ENCODE data around the gene HSD17B10. TPM values are rescaled to one million over a fixed set of nuclear protein-coding genes. Genes with fewer than 3 reads are reported as not detected.

Gene HSD17B10
- polyA plus RNA-seq, 1 of the 3 experiments (the other 2 are of a cell fraction): 157 TPM

DNA sequence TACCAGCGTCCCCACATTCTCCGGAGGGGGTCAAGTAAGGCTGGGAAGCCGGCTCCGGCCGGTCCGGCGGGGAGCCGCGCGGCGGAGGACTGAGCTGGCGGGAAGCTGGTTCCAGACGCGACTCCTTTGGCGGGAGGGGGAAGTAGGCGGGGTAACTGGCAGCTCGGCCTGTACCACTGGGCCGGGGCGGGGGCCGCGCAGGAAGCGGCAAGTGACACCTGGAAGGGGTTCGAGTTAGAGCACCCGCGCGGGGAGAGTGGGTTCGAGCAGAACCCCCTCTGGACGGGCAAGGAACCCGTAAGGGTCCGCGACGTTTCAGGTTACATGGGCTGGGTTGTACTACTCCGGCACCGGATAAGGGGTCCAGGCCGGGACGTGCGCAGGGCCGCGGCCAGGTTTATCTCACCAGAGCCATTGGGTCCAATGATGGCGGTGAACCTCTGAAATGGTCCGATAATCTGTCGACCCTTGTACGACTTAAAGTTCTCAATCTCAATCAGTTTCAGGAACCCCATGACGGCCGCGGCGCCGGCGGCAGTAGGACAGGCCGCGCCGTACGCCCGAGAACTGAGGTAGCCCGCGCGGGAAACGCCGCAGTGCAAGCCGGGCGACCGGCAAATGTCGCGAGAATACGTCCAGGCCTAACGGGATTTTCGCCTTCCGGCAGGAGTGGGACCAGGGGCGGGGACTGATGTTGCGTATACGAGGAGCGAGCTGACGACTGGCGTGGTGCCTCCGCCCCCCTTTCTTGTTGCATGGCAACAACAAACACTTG lies 11.9 kb downstream of the HSD17B10 start, which contains the start of gene SMC1A (continued):
- TF ChIP-seq ELF1 (IDR thresholded peaks at IDR 0.05): peak; percentile 62
- no peak for TF ChIP-seq RXRA (IDR thresholded peaks at IDR 0.05; ENCODE audit: borderline replicate concordance, low read depth)
- peak; percentile 32; the same call in 1 of the 2 replicates for TF ChIP-seq RCOR1 (IDR thresholded peaks at IDR 0.05; ENCODE audit: low read length)
- peak; percentile 47; the same call in 1 of the 2 replicates for TF ChIP-seq GABPA (IDR thresholded peaks at IDR 0.05; ENCODE audit: low read depth)
- TF ChIP-seq, protein P1, sequence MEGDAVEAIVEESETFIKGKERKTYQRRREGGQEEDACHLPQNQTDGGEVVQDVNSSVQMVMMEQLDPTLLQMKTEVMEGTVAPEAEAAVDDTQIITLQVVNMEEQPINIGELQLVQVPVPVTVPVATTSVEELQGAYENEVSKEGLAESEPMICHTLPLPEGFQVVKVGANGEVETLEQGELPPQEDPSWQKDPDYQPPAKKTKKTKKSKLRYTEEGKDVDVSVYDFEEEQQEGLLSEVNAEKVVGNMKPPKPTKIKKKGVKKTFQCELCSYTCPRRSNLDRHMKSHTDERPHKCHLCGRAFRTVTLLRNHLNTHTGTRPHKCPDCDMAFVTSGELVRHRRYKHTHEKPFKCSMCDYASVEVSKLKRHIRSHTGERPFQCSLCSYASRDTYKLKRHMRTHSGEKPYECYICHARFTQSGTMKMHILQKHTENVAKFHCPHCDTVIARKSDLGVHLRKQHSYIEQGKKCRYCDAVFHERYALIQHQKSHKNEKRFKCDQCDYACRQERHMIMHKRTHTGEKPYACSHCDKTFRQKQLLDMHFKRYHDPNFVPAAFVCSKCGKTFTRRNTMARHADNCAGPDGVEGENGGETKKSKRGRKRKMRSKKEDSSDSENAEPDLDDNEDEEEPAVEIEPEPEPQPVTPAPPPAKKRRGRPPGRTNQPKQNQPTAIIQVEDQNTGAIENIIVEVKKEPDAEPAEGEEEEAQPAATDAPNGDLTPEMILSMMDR (IDR thresholded peaks at IDR 0.05): no peak
- TF ChIP-seq, protein P2, sequence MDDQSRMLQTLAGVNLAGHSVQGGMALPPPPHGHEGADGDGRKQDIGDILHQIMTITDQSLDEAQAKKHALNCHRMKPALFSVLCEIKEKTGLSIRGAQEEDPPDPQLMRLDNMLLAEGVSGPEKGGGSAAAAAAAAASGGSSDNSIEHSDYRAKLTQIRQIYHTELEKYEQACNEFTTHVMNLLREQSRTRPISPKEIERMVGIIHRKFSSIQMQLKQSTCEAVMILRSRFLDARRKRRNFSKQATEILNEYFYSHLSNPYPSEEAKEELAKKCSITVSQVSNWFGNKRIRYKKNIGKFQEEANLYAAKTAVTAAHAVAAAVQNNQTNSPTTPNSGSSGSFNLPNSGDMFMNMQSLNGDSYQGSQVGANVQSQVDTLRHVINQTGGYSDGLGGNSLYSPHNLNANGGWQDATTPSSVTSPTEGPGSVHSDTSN (IDR thresholded peaks at IDR 0.05): 0 out of 2 replicates have a peak, but pooled peaks have one; percentile 9
- no peak for TF ChIP-seq GATA2 (CRISPR knock-in tag; IDR thresholded peaks at IDR 0.05)
- peak; percentile 80 for TF ChIP-seq MXI1 (IDR thresholded peaks at IDR 0.05; ENCODE audit: low read depth, low read length)
- TF ChIP-seq EP300 (IDR thresholded peaks at IDR 0.05; ENCODE audit: borderline replicate concordance in 1 of 2, low read depth in 1 of 2, low read length in 1 of 2): peak; percentile 33 to 58; a peak in 3 of 4 replicates

DNA sequence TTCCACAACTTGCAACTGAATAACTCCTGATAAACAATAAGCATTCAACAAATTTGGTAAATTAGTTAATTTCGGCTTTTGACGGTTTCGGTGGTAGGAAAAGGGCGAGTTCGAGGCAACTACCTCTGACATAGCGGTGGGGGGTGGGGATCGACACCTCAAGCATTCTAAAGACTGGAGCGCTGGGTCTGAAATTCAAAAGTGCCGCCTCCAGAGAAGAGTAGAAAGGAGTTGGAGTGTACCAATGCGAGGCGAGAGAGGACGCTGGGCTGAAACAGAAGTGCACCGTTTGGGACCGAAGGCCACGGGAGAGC lies 12.4 kb downstream of the HSD17B10 start:
- Histone ChIP-seq H3F3A (replicated peaks; ENCODE audit: insufficient read depth) (no peaks in the 10 kb centered on the region), H3K36me3 (replicated peaks in 1 of 2; ENCODE audit: control insufficient read depth in 1 of 2, insufficient read depth in 2 of 2, low read length in 1 of 2) (peaks cover 0 to 3% of the 10 kb centered on the region in 2 experiments), H4K20me1 (ENCODE audit: insufficient read depth) (peaks cover 23% of the 10 kb centered on the region), H3K9me3 (no peaks in the 10 kb centered on the region), H3K27me3 (ENCODE audit: insufficient read depth) (no peaks in the 10 kb centered on the region), H2AFZ (ENCODE audit: low read depth) (peak overlapping the region; percentile 64), H3K9ac (peak overlapping the region; percentile 89), H3K27ac (ENCODE audit: low read depth in 2 of 2, low read length in 1 of 2) (peak overlapping the region; percentile 83 to 87), H3K4me1 (ENCODE audit: control insufficient read depth in 1 of 2, insufficient read depth in 2 of 2, low read depth in 1 of 2, low read length in 1 of 2) (peaks cover 5 to 14% of the 10 kb centered on the region in 2 experiments; a peak in 2 of 4 replicates), H3K79me2 (ENCODE audit: insufficient read depth) (peaks cover 54% of the 10 kb centered on the region), H3K4me3 (ENCODE audit: low read depth in 2 of 2, low read length in 1 of 2) (peak overlapping the region; percentile 70 to 85), H3K9me2 (no peaks in the 10 kb centered on the region), H3K4me2 (peak overlapping the region; percentile 87)
- CTCF ChIA-PET: interaction anchor here (2.1 to 3.8 kb wide), 3 partner anchors 14 to 108 kb away, joined by 10 to 30 read pairs (median 20); partner anchors contain the start of gene HSD17B10
- 1% methylated on average over 14 of the region's 15 CpGs for WGBS (ENCODE audit: low lambda C conversion rate)
- no peak for TF ChIP-seq RCOR1 (IDR thresholded peaks at IDR 0.05; ENCODE audit: low read length)
- no peak for TF ChIP-seq FOXM1 (IDR thresholded peaks at IDR 0.05; ENCODE audit: low read depth)
- TF ChIP-seq SIN3A (IDR thresholded peaks at IDR 0.05; ENCODE audit: borderline replicate concordance, low read depth, low read length): peak; percentile 63; the same call in 1 of the 2 replicates
- no peak for TF ChIP-seq CHD2 (IDR thresholded peaks at IDR 0.05; ENCODE audit: low read length, partially characterized antibody)
- TF ChIP-seq, protein P3, sequence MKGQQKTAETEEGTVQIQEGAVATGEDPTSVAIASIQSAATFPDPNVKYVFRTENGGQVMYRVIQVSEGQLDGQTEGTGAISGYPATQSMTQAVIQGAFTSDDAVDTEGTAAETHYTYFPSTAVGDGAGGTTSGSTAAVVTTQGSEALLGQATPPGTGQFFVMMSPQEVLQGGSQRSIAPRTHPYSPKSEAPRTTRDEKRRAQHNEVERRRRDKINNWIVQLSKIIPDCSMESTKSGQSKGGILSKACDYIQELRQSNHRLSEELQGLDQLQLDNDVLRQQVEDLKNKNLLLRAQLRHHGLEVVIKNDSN (IDR thresholded peaks at IDR 0.05; ENCODE audit: borderline replicate concordance, low read depth): no peak
- no peak for TF ChIP-seq JUND (IDR thresholded peaks at IDR 0.05)
- TF ChIP-seq RAD21 (IDR thresholded peaks at IDR 0.05; ENCODE audit: low read length): no peak
- TF ChIP-seq MEF2A (IDR thresholded peaks at IDR 0.05; ENCODE audit: borderline replicate concordance, low read depth): no peak
- TF ChIP-seq TCF12 (IDR thresholded peaks at IDR 0.05): no peak
- TF ChIP-seq, protein P2 (IDR thresholded peaks at IDR 0.05): no peak
- TF ChIP-seq RFX5 (IDR thresholded peaks at IDR 0.05; ENCODE audit: low read length): no peak
- no peak for TF ChIP-seq RXRA (IDR thresholded peaks at IDR 0.05; ENCODE audit: borderline replicate concordance, low read depth)
- TF ChIP-seq YY1 (IDR thresholded peaks at IDR 0.05; ENCODE audit: low read depth): no peak
- TF ChIP-seq POLR2AphosphoS5 (IDR thresholded peaks at IDR 0.05; ENCODE audit: low read depth, low read length): no peak
- no peak for TF ChIP-seq SMC3 (IDR thresholded peaks at IDR 0.05; ENCODE audit: low read depth, low read length)
- TF ChIP-seq TEAD4 (IDR thresholded peaks at IDR 0.05; ENCODE audit: borderline replicate concordance, insufficient read depth): no peak
- peak; percentile 49; the same call in 1 of the 2 replicates for TF ChIP-seq MXI1 (IDR thresholded peaks at IDR 0.05; ENCODE audit: low read depth, low read length)
- TF ChIP-seq, protein P1 (IDR thresholded peaks at IDR 0.05): no peak
- POLR2A ChIA-PET: interaction anchor here (0.9 to 1.6 kb wide), 7 partner anchors 10 to 134 kb away, joined by 3 to 8 read pairs (median 4); partner anchors contain the start of gene HSD17B10
- DNase-seq: no peak
